OCI-LY7 (cell line): ENCODE results near the gene THRAP3.

Experiments used
- EZH2phosphoT487 ChIP-seq: fragments of 200-600 bp; sonication (generic); IDR thresholded peaks from 2 replicates; pipeline ENCODE4 v1.6.1; 2018; ENCODE audit warnings: low read depth, borderline replicate concordance, mild to moderate bottlenecking, mixed run types, antibody characterized with exemption, low read length, moderate library complexity, mixed read lengths
- TF ChIP-seq, protein P1 (sequence below): fragments of 200-600 bp; sonication (generic); conservative IDR thresholded peaks from 2 replicates; pipeline ENCODE4 v1.5.1; 2014; ENCODE audit warnings: mild to moderate bottlenecking, antibody characterized with exemption, low read length, moderate library complexity, mixed read lengths

DNA sequence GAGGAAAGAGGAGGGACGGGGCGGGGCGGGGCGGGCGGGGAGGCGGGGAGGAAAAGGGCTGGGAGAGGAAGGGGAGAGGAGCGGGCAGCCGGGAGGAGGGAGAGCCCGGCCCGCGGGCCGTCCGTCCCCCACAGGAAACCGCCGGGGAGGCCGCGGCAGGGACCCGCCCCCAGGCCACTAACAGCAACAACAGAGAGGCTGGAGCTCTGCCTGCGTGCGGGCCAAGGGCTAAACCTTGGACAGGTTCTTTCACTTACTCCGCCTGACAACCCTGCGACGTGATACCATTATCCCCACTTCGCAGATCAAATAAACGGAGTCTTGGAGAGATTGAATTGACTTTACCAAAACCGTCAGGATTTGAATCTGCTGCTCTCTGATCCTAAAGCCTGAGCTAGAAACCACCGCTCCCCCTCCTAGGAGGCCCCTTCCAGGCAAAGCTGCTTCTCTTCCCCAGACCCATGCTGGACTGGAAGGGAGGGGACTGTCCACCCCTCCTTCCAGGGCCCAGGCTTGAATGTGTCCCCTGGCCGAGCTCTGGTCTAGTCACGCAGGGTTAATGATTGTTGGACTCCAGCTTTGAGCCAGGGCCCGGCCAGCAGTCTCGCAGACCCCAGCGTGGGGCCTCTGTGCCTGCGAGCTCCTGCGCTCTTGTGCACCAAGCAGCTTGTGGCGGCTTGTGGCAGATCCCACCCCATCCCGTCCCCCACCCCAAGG is 99.6 kb downstream of the THRAP3 start, which contains the start of gene EVA1B:
- TF ChIP-seq, protein P1, sequence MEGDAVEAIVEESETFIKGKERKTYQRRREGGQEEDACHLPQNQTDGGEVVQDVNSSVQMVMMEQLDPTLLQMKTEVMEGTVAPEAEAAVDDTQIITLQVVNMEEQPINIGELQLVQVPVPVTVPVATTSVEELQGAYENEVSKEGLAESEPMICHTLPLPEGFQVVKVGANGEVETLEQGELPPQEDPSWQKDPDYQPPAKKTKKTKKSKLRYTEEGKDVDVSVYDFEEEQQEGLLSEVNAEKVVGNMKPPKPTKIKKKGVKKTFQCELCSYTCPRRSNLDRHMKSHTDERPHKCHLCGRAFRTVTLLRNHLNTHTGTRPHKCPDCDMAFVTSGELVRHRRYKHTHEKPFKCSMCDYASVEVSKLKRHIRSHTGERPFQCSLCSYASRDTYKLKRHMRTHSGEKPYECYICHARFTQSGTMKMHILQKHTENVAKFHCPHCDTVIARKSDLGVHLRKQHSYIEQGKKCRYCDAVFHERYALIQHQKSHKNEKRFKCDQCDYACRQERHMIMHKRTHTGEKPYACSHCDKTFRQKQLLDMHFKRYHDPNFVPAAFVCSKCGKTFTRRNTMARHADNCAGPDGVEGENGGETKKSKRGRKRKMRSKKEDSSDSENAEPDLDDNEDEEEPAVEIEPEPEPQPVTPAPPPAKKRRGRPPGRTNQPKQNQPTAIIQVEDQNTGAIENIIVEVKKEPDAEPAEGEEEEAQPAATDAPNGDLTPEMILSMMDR: no peak
- TF ChIP-seq EZH2phosphoT487: no peak
